HCT116 (cell line): ENCODE data around the gene COQ2. TPM values are rescaled to one million over a fixed set of nuclear protein-coding genes. Genes with fewer than 3 reads are reported as not detected.

Experiments used
- ATAC-seq: fragments of 200-7000 bp; cut with Tn5 transposase; 2 replicates; pipeline ENCODE4 v1.9.1; 2020; ENCODE audit warnings: mild to moderate bottlenecking, moderate library complexity
- BruUV-seq: library from RNA; stranded (reverse); fragments of 400-500 nt; replicated peaks from 2 replicates; lab custom pipeline; 2021; lab: Mats Ljungman, UMichigan
- CTCF ChIA-PET: fragments of 300-600 bp; sonication (Branson Sonifier 250); formaldehyde crosslinking; loops from one replicate; lab custom pipeline; 2021; ENCODE audit warnings: antibody characterized with exemption; lab: Charles Lee
- POLR2A ChIA-PET: fragments of 300-600, 350-600 bp; sonication (Branson Sonifier 250); formaldehyde crosslinking; loops from one replicate; lab custom pipeline; 2021; ENCODE audit warnings: antibody characterized with exemption; lab: Charles Lee
- RAD21 ChIA-PET, 2 experiments: fragments of 300-600 bp; sonication (Branson Sonifier 250); formaldehyde crosslinking; loops; one replicate each; lab custom pipeline; 2023; ENCODE audit warnings: low total read pairs in 2 of 2; ENCODE audit not compliant: uncharacterized antibody in 2 of 2, unreplicated experiment in 2 of 2, low non-redundant PET in 1 of 2; lab: Charles Lee
- DNase-seq: peaks from one replicate; pipeline ENCODE4 v3.0.0-alpha.2; 2010; ENCODE audit warnings: low read depth, low spot score
- H2AFZ ChIP-seq: fragments of 200-600 bp; shearing (Covaris generic), sonication (generic); 2 replicates; pipeline ENCODE4 v1.6.1; 2017; ENCODE audit warnings: low read depth, mixed run types, mixed read lengths, antibody characterized with exemption, low read length; ENCODE audit not compliant: poor library complexity, severe bottlenecking
- H3K27ac ChIP-seq: 2 replicates; pipeline ENCODE4 v1.5.1; 2012; ENCODE audit warnings: low read depth, low read length
- H3K27me3 ChIP-seq: fragments of 200-600 bp; sonication (generic); 2 replicates; pipeline ENCODE4 v1.6.1; 2016; ENCODE audit warnings: mixed run types, low read length, mixed read lengths; ENCODE audit not compliant: insufficient read depth
- H3K36me3 ChIP-seq, 2 experiments: fragments of 200-500 bp in 1 of 2; fragments of 200-600 bp in 1 of 2; sonication (Bioruptor generic) in 1 of 2; sonication (generic) in 1 of 2; 2 replicates each; pipeline versions ENCODE4 v1.5.1 to v1.6.1; 2014 to 2016; ENCODE audit warnings: low read length in 2 of 2, inconsistent platforms in 1 of 2, mixed read lengths in 1 of 2, mixed run types in 1 of 2; ENCODE audit not compliant: insufficient read depth in 2 of 2, control insufficient read depth in 1 of 2
- H3K4me1 ChIP-seq, 2 experiments: fragments of 200-600 bp in 1 of 2; sonication (generic) in 1 of 2; 2 replicates each; pipeline versions ENCODE4 v1.5.1 to v1.6.1; 2012 to 2017; ENCODE audit warnings: low read length in 2 of 2, inconsistent platforms in 1 of 2, mild to moderate bottlenecking in 1 of 2, mixed read lengths in 1 of 2, mixed run types in 1 of 2, moderate library complexity in 1 of 2; ENCODE audit not compliant: insufficient read depth in 2 of 2, control insufficient read depth in 1 of 2
- H3K4me2 ChIP-seq: fragments of 200-600 bp; sonication (generic); 2 replicates; pipeline ENCODE4 v1.6.1; 2017; ENCODE audit warnings: mixed run types, low read length, mixed read lengths
- H3K4me3 ChIP-seq, 2 experiments: fragments of 200-600 bp in 1 of 2; sonication (generic) in 1 of 2; replicated peaks in 1 of 2; 2 replicates each; pipeline ENCODE4 v1.5.1; 2011 to 2016; ENCODE audit warnings: low read length in 2 of 2, control low read depth in 1 of 2, low read depth in 1 of 2, mild to moderate bottlenecking in 1 of 2, mixed read lengths in 1 of 2, mixed run types in 1 of 2
- H3K79me2 ChIP-seq: fragments of 200-600 bp; sonication (generic); 2 replicates; pipeline ENCODE4 v1.6.1; 2017; ENCODE audit warnings: mild to moderate bottlenecking, mixed run types, low read length, moderate library complexity, mixed read lengths; ENCODE audit not compliant: insufficient read depth
- H3K9ac ChIP-seq: fragments of 200-600 bp; sonication (generic); 2 replicates; pipeline ENCODE4 v1.6.1; 2016; ENCODE audit warnings: low read length, mixed read lengths
- H3K9me2 ChIP-seq: fragments of 200-600 bp; sonication (generic), shearing (Covaris generic); 2 replicates; pipeline ENCODE4 v1.6.1; 2017; ENCODE audit warnings: mixed run types, mild to moderate bottlenecking, moderate library complexity; ENCODE audit not compliant: insufficient read depth
- H3K9me3 ChIP-seq, 2 experiments: fragments of 200-500 bp in 1 of 2; fragments of 200-600 bp in 1 of 2; sonication (Bioruptor generic) in 1 of 2; sonication (generic) in 1 of 2; 2 replicates each; pipeline ENCODE4 v1.6.1; 2014 to 2017; ENCODE audit warnings: low read length in 2 of 2, mixed read lengths in 2 of 2, inconsistent platforms in 1 of 2, low read depth in 1 of 2, mild to moderate bottlenecking in 1 of 2, mixed run types in 1 of 2, moderate library complexity in 1 of 2; ENCODE audit not compliant: control insufficient read depth in 1 of 2, insufficient read depth in 1 of 2
- H4K20me1 ChIP-seq: fragments of 200-600 bp; sonication (generic), shearing (Covaris generic); 2 replicates; pipeline ENCODE4 v1.6.1; 2017; ENCODE audit warnings: mixed run types, mild to moderate bottlenecking, moderate library complexity; ENCODE audit not compliant: insufficient read depth
- CBX3 ChIP-seq: IDR thresholded peaks from 2 replicates; pipeline ENCODE4 v1.6.1; 2012; ENCODE audit warnings: low read depth
- CEBPB ChIP-seq: IDR thresholded peaks from 2 replicates; pipeline ENCODE4 v1.6.1; 2012; ENCODE audit warnings: low read depth
- EGR1 ChIP-seq: IDR thresholded peaks from 2 replicates; pipeline ENCODE4 v1.6.1; 2012; ENCODE audit warnings: low read depth
- ELF1 ChIP-seq: IDR thresholded peaks from 2 replicates; pipeline ENCODE4 v1.6.1; 2012; ENCODE audit warnings: low read depth, borderline replicate concordance
- EZH2 ChIP-seq: fragments of 200-600 bp; sonication (generic); IDR thresholded peaks from 2 replicates; pipeline ENCODE4 v1.6.1; 2017; ENCODE audit warnings: antibody characterized with exemption, mixed run types
- EZH2phosphoT487 ChIP-seq: fragments of 200-600 bp; IDR thresholded peaks from 2 replicates; pipeline ENCODE4 v1.6.1; 2018; ENCODE audit warnings: antibody characterized with exemption, borderline replicate concordance
- JUND ChIP-seq: IDR thresholded peaks from 2 replicates; pipeline ENCODE4 v1.6.1; 2012
- POLR2A ChIP-seq: IDR thresholded peaks from 2 replicates; pipeline ENCODE4 v1.7.0; 2011; ENCODE audit warnings: borderline replicate concordance; ENCODE audit not compliant: insufficient read depth, insufficient read length; ENCODE audit errors: extremely low read depth
- POLR2AphosphoS5 ChIP-seq: IDR thresholded peaks from 2 replicates; pipeline ENCODE4 v1.6.1; 2011; ENCODE audit warnings: mild to moderate bottlenecking, low read depth, low read length, moderate library complexity
- RAD21 ChIP-seq: IDR thresholded peaks from 2 replicates; pipeline ENCODE4 v1.6.1; 2012; ENCODE audit warnings: low read depth, mild to moderate bottlenecking
- REST ChIP-seq: IDR thresholded peaks from 2 replicates; pipeline ENCODE4 v1.6.1; 2012; ENCODE audit warnings: low read depth
- SP1 ChIP-seq: IDR thresholded peaks from 2 replicates; pipeline ENCODE4 v1.6.1; 2012; ENCODE audit warnings: low read depth
- TCF7L2 ChIP-seq: IDR thresholded peaks from 2 replicates; pipeline ENCODE4 v1.7.0; 2011; ENCODE audit warnings: borderline replicate concordance, inconsistent platforms; ENCODE audit not compliant: insufficient read depth, insufficient read length; ENCODE audit errors: extremely low read depth
- YY1 ChIP-seq: IDR thresholded peaks from 2 replicates; pipeline ENCODE4 v1.6.1; 2011; ENCODE audit warnings: low read length, low read depth, moderate library complexity, mild to moderate bottlenecking; ENCODE audit not compliant: insufficient replicate concordance; ENCODE audit errors: extremely low read depth
- ZBTB33 ChIP-seq: IDR thresholded peaks from 2 replicates; pipeline ENCODE4 v1.6.1; 2011; ENCODE audit warnings: mild to moderate bottlenecking, low read length, moderate library complexity; ENCODE audit not compliant: insufficient replicate concordance; ENCODE audit errors: extremely low read depth
- ZFX ChIP-seq: fragments of 450-650 bp; IDR thresholded peaks from 2 replicates; pipeline ENCODE4 v1.6.1; 2017
- ZNF274 ChIP-seq: fragments of 200-500 bp; sonication (Bioruptor generic); IDR thresholded peaks from 2 replicates; pipeline ENCODE4 v1.6.1; 2014; ENCODE audit warnings: mild to moderate bottlenecking, low read depth, low read length, inconsistent platforms
- intact Hi-C: fragments of 100-400 bp; cut with micrococcal nuclease; formaldehyde crosslinking; loops from 2 replicates; pipeline ENCODE4 v1.10.0; 2022
- total RNA-seq: library from RNA; stranded (reverse); gene quantifications from one replicate; pipeline ENCODE4 v1.2.1, GENCODE V29; 2021; ENCODE audit not compliant: unreplicated experiment

COQ2 gene
- total RNA-seq, 1 experiment from 2014 or later: 20.6 TPM

- no peak for TF ChIP-seq ZBTB33
Observed at GRCh38 chr4:83320548-83320947, 36.0 kb upstream of the COQ2 start (continued).

- DNase-seq (no peak), ATAC-seq (no peak)
- H3K79me2 ChIP-seq: no peaks in the 10 kb centered on the region
- no peaks in the 10 kb centered on the region for H3K9me2 ChIP-seq
- no TSS peak for BruUV-seq
- no peaks in the 10 kb centered on the region for H3K36me3 ChIP-seq
- no peaks in the 10 kb centered on the region for H4K20me1 ChIP-seq
- H3K27me3 ChIP-seq: no peaks in the 10 kb centered on the region
- H3K4me1 ChIP-seq: no peaks in the 10 kb centered on the region
- no peaks in the 10 kb centered on the region for H3K9me3 ChIP-seq
- H3K4me3 ChIP-seq: no peak overlapping the region
- RAD21 ChIA-PET: no interaction called here
- no peak overlapping the region for H2AFZ ChIP-seq
- TF ChIP-seq POLR2A (no peak), RAD21 (no peak), EGR1 (no peak), POLR2AphosphoS5 (no peak), ZFX (no peak), ZNF274 (no peak), EZH2phosphoT487 (no peak), TCF7L2 (no peak), REST (no peak), JUND (no peak), YY1 (no peak), EZH2 (no peak), CEBPB (no peak), SP1 (no peak), ZBTB33 (no peak), ELF1 (no peak), CBX3 (no peak)
- intact Hi-C loops: no loop called here
- no peak overlapping the region for H3K4me2 ChIP-seq
- POLR2A ChIA-PET: no interaction called here
- H3K9ac ChIP-seq: no peak overlapping the region
- CTCF ChIA-PET: no interaction called here
- no peak overlapping the region for H3K27ac ChIP-seq
Observed at GRCh38 chr4:83318666-83319065, 34.1 kb upstream of the COQ2 start.
